ENCODE data around the gene EIF6. TPM values are rescaled to one million over a fixed set of nuclear protein-coding genes. Genes with fewer than 3 reads are reported as not detected.

The EIF6 gene
- polyA plus RNA-seq, 3 donors = 70.7 to 117 (median 71.9) TPM

DNA sequence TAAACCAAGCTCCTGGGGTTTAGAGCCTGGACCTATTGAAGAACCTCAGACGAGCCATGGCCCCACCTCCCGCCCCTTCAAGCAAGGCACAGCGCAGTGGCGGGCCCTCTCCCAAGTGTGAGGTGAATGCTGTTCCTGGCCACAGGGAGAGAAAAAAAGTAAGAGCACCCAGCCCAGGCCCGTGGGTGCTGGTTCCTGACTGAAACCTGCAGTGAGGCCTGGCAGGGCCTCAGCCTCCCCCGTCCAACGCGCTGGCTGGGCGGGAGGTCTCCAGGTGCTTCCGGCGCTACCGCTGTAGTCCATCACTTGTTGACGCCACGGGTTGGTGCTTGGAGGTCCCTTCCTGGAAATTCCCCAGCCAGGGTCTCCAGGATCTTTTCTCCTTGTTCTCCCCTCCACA is 13.2 kb upstream of the EIF6 start:
- 79 to 89% (median 86%) methylated on average over 12 to 14 of the region's 14 CpGs for WGBS, 3 donors

GRCh38 chr20:35297155-35297554 is 12.6 kb upstream of the EIF6 start:
- no peak overlapping the region for H3K27ac ChIP-seq (ENCODE audit: low read depth, low read length)
- 49 to 61% (median 55%) methylated on average over 8 of the region's 8 CpGs for WGBS, 3 donors

More for the DNA sequence above, 13.2 kb upstream of the EIF6 start:
- H3K27ac ChIP-seq (ENCODE audit: low read depth, low read length) = no peak overlapping the region

DNA sequence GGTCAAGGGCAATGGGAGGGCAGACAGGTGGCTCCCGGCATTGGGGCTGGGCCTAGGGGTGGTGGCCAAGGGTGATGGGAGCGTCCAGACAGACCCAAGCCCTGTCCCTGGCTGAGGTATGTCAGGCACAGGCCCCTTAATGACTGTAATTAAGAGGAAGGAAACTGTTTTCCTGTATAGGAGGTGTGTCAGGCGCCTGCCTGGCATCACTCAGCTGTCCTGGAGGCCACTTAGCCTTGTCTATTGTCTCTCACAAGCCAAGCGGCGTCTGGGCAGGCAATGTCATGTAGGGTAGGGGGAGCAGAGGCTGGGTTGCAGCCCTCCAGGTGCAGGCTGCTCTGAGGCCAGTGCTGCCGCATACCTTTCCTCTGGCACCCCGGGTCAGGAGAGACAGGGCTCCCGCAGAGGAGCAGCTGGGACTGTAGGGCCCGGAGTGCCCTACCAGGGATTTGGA is 11.6 kb upstream of the EIF6 start:
- no peak overlapping the region for H3K27ac ChIP-seq (ENCODE audit: low read depth, low read length)
- 45 to 57% (median 48%) methylated on average over 9 of the region's 9 CpGs for WGBS, 3 donors

- 65 to 80% (median 74%) methylated on average over 8 of the region's 8 CpGs for WGBS, 3 donors
Measured at GRCh38 chr20:35295674-35296073, 11.1 kb upstream of the EIF6 start.

DNA sequence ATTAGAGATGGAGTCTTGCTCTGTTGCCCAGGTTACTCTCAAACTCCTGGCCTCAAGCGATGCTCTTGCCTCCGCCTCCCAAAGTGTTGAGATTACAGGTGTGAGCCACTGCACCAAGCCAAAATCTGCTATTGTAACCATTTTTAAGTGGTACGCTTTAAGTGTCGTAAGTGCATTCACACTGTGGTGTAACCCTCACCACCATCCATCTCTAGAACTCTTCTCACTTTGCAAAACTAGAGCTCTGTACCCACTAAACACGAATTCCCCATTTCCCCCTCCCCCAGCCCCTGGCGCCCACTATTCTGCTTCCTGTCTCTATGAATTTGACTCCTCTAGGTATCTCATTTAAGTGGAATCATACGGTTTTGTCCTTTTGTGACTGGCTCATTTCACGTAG is 10.5 kb upstream of the EIF6 start:
- 65 to 74% (median 70%) methylated on average over 8 of the region's 8 CpGs for WGBS, 3 donors
- H3K27ac ChIP-seq (ENCODE audit: low read depth, low read length) = no peak overlapping the region

More at GRCh38 chr20:35295674-35296073, 11.1 kb upstream of the EIF6 start:
- H3K27ac ChIP-seq (ENCODE audit: low read depth, low read length) = no peak overlapping the region

DNA sequence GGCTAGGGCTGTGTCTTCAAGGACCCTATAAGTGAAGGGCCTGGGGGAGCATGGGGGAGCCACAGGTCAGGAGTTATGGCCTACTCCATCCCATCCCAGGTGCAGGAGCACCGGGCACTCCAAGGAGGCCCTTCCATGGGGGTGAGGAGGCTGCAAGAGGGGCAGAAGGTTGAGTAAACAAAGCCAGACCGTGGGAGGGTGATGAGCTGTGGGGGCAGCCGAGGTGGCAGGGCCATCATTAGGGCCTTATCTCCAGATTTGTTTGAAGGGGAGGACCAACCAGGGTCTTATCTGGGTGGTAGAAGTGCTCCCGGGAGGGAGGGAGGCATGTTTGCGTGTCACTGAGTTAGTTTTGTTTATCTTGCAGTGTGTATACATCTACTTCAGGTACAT is 9.7 kb upstream of the EIF6 start:
- WGBS, 3 donors = 39 to 62% (median 56%) methylated on average over 5 of the region's 5 CpGs
- H3K27ac ChIP-seq (ENCODE audit: low read depth, low read length) = no peak overlapping the region

GRCh38 chr20:35293303-35294292 is 9.0 kb upstream of the EIF6 start:
- no peak overlapping the region for H3K27ac ChIP-seq (ENCODE audit: low read depth, low read length)
- WGBS, 3 donors = 82 to 93% (median 90%) methylated on average over 19 of the region's 19 CpGs

GRCh38 chr20:35292504-35293285 is 8.1 kb upstream of the EIF6 start:
- H3K27ac ChIP-seq (ENCODE audit: low read depth, low read length) = no peak overlapping the region
- WGBS, 3 donors = 64 to 76% (median 73%) methylated on average over 23 of the region's 23 CpGs

- H3K27ac ChIP-seq (ENCODE audit: low read depth, low read length) = no peak within 1 kb of the TSS
- 80 to 83% (median 81%) methylated on average over 26 to 40 of the region's 40 CpGs for WGBS, 3 donors
Measured at GRCh38 chr20:35291654-35292503, 7.3 kb upstream of the EIF6 start, which contains the start of gene FAM83C. TSS of gene FAM83C (minus strand) at chr20:35292425. CDS start at chr20:35292304, 121 bp downstream.

DNA sequence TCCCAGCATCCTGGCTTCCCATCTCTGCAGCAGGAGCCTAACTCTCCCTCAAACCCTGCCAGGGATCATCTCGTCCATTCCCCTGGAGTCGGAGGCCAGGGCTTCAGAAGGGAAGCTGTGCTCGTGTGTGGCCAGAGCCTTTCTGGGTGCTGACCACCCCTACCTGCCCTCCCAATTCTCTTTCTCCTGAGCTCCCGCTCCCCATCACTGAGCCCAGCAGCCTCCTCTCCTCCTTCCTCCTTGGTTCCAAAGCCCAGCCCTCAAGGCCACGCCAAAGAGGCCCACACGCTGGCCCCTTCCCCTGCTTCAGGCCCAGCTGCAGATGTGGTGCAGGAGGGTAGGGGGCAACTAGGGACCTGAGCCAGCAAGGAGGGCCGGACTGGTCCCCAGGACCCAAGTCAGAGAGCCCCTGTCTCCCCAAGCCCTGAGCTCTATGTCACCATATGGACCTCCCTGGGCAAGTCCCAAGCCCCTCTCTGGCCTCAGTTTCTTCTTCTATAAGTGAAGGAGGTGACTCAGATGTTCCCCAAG is 6.4 kb upstream of the EIF6 start:
- no peak overlapping the region for H3K27ac ChIP-seq (ENCODE audit: low read depth, low read length)
- 82 to 87% (median 84%) methylated on average over 7 of the region's 7 CpGs for WGBS, 3 donors

GRCh38 chr20:35290186-35290886 is 5.8 kb upstream of the EIF6 start:
- no peak overlapping the region for H3K27ac ChIP-seq (ENCODE audit: low read depth, low read length)
- 59 to 70% (median 62%) methylated on average over 5 to 7 of the region's 7 CpGs for WGBS, 3 donors

- no peak overlapping the region for H3K27ac ChIP-seq (ENCODE audit: low read depth, low read length)
- WGBS, 3 donors = 81 to 84% (median 84%) methylated on average over 19 of the region's 19 CpGs
Measured at GRCh38 chr20:35288325-35289060, 3.9 kb upstream of the EIF6 start.

DNA sequence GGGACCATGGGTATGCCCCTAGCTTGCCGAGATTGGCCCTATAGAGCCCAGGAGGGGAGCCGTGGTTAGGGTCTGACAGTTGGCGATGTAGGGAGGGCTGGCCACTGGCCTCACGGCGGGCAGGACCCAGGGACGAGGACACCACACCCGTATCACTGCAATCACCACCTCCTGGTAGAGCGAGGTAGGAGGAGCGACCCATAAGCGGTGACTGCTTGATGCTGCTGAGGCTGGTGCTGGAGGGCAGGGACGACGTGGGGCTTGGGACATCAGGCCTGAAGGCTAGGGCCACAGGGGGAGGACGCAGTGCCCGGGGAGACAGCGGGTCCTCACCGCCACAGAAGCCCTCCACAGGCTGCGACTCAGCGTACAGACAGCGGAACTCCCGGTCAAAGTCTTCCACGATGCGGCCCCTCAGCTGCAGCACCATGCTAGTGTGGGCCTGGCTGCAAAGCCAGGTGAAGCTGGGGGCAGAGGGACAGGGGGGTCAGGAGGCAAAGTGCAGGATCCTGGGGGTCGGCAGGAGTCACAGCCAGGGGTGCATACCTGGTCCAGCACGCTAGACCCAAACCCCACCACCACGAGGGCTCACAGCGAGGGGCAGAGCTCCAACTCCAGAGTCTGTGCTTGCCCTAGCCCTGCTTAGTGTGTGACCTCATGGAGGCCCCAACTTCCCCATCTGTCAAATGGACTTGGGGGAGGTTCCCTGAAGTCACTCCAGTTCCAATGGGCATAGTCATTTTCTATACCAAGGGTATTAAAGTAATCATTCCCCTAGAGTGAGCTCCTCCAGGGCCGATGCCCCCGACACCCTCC is 3.1 kb upstream of the EIF6 start:
- H3K27ac ChIP-seq (ENCODE audit: low read depth, low read length) = no peak overlapping the region
- WGBS, 3 donors = 80 to 87% (median 86%) methylated on average over 28 of the region's 28 CpGs

DNA sequence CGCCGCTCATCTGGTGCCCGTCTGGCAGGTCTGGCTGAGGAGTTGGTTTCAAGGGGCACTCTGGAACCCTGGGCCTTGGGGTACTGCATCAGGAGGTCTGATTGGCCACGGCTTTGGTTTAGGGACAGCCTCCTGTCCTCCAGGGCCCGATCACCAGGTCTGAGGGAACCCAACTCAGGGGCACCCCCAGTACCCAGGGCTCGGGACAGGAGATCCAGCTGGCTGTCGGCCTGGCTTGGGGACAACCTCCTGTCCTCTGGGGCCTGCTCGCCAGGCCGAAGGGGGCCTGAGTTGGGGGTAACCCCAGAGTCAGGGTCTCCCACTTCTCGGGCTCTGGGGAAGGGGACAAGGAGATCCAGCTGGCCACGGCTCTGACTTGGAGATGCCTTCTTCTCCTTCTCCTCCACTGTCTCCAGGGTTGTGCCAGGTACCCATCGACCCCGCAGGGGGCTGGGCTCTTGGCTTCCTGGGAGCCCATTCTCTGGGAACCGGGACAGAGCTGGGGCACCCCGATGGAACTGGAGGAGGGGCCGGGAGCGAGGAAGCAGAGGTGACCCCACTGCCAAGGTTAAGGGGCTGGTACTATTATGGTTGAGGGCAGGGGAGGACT is 2.4 kb upstream of the EIF6 start:
- WGBS, 3 donors = 87 to 94% (median 94%) methylated on average over 17 of the region's 17 CpGs
- H3K27ac ChIP-seq (ENCODE audit: low read depth, low read length) = no peak overlapping the region

DNA sequence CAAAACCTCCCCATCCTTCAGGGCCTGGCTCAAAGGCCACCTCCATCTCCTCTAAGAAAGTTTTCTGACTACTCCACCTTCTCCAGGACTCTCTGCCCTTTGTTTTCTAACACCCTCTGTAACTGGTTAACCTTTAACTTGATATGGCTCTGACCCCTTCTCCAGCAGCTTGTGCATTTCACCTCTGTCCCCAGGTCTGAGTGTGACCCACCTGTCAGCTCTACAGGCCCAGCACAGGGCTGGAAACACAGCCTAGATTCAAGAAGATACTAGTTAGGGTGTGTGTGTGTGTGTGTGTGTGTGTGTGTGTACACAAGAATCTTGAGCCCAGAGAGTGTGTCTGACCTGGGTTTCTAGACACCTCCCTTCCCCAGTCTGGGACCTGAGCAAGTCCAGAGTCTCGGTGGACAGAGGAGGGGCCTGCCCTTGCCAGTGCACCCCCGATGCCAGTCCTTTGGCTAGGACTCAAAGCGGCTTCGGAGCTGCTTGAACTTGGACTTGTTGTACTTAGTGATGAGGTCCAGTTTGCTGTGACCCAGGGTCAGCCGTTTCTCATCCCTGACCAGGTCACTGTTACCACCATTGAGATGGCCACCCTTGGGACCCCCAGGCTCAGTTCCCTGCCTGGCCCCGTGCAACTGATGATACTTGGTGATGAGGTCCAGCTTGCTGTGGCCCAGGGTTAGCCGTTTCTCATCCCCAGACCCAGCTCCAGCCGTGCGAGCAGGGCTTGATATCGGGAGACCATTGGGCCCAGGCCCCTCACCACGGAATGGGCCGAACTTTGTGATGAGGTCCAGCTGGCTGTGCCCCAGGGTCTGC is 1.7 kb upstream of the EIF6 start:
- WGBS, 3 donors = 89 to 97% (median 94%) methylated on average over 12 of the region's 12 CpGs
- H3K27ac ChIP-seq (ENCODE audit: low read depth, low read length) = no peak overlapping the region
